Mucosa of stomach (tissue), 1 donor: ENCODE data around the gene MDM2.
"Not testable (repeated sequence)": the region's sequence is repeated elsewhere in the genome, so short reads cannot be mapped to it uniquely, and the experiment has no call there.

ENCODE experiments used
- H3K27me3 ChIP-seq: one replicate; pipeline ENCODE4 v1.7.0; 2013; ENCODE audit warnings: mild to moderate bottlenecking, low read length; ENCODE audit not compliant: control insufficient read depth, insufficient read depth
- H3K36me3 ChIP-seq: one replicate; pipeline ENCODE4 v1.7.0; 2013; ENCODE audit warnings: low read length; ENCODE audit not compliant: control insufficient read depth, insufficient read depth
- H3K4me1 ChIP-seq: one replicate; pipeline ENCODE4 v1.7.0; 2013; ENCODE audit warnings: mild to moderate bottlenecking, low read length; ENCODE audit not compliant: control insufficient read depth, insufficient read depth
- H3K4me3 ChIP-seq: one replicate; pipeline ENCODE4 v1.7.0; 2013; ENCODE audit warnings: low read length
- H3K9ac ChIP-seq: one replicate; pipeline ENCODE4 v1.7.0; 2013; ENCODE audit warnings: mild to moderate bottlenecking, low read length, moderate library complexity
- H3K9me3 ChIP-seq: one replicate; pipeline ENCODE4 v1.7.0; 2013; ENCODE audit warnings: mild to moderate bottlenecking, low read length, moderate library complexity; ENCODE audit not compliant: control insufficient read depth
- donor health status: Pancreatic carcinoma.

MDM2 gene

DNA sequence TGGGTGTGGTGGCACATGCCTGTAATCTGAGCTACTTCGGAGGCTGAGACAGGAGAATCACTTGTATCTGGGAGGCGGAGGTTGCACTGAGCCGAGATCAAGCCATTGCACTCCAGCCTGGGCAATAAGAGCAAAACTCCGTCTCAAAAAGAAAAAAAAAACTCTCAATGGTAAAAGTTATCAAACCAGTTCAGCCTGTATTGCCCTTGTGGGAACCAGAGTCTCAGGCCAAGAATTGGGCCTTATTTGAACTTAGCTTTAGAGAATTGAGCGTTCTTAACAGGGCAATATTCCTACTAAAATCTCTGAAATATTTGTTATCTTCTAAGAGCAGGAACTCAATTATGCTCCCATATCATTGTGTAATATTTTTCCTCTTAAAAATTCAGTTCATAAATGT is 7.7 kb upstream of the MDM2 start:
- Histone ChIP-seq H3K36me3 (no peaks in the 10 kb centered on the region), H3K4me3 (no peak overlapping the region), H3K9ac (no peak overlapping the region), H3K4me1 (no peaks in the 10 kb centered on the region), H3K9me3 (no peaks in the 10 kb centered on the region), H3K27me3 (no peaks in the 10 kb centered on the region)

DNA sequence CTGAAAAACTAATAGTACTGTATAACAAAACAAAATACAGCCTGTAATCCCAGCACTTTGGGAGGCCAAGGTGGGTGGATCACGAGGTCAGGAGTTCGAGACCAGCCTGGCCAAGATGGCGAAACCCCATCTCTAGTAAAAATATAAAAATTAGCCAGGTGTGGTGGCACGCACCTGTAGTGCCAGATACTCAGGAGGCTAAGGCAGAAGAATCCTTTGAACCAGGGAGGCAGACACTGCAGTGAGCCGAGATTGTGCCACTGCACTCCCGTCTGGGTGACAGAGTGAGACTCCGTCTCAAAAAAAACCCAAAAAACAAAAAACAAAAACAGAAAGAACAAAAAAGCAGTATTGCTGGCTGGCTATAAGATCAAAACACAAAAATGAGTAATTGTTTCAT is 6.9 kb upstream of the MDM2 start:
- not testable (repeated sequence) for H3K9ac ChIP-seq, H3K9me3 ChIP-seq, H3K4me1 ChIP-seq

DNA sequence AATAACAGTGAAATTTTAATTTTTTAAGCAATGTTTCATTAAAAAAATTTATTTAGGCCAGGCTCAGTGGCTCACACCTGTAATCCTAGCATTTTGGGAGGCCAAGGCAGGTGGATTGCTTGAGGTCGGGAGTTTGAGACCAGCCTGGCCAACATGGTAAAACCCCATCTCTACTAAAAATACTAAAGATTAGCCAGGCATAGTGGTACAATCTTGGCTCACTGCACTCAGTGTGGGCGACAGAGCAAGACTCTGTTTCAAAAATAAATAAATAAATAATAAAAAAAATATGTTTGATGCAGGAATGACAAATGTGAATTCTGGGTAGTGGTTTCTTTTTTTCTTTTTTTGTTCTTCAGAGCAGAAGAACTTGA is 5.6 kb upstream of the MDM2 start:
- H3K4me3 ChIP-seq, H3K9me3 ChIP-seq, H3K9ac ChIP-seq, H3K4me1 ChIP-seq, H3K36me3 ChIP-seq, H3K27me3 ChIP-seq: not testable (repeated sequence)

More for the DNA sequence above, 6.9 kb upstream of the MDM2 start:
- H3K27me3 ChIP-seq, H3K4me3 ChIP-seq, H3K36me3 ChIP-seq: not testable (repeated sequence)

DNA sequence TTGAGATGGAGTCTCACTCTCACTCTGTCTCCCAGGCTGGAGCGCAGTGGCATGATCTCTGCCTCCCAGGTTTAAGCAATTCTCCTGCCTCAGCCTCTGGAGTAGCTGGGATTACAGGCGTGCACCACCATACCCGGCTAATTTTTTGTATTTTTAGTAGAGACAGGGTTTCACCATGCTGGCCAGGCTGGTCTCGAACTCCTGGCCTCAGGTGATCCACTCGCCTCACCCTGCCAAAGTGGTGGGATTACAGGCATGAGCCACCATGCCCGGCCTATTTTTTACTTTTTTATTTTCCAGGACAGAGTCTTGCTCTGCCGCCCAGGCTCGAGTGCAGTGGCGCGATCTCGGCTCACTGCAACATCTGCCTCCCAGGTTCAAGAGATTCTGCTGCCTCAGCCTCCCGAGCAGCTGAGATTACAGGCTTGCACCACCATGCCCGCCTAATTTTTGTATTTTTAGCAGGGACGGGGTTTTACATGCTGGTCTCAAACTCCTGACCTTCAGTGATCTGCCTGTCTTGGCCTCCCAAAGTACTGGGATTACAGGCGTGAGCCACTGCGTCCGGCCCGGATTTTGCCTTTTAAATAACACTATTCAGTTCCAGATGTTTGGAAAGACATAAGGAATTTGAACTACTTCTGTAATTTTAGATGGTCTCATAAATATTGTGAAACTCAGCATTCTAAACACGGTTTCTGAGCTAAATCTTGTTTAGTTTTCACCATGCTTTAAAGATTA is 4.9 kb upstream of the MDM2 start:
- not testable (repeated sequence) for H3K4me3 ChIP-seq, H3K9me3 ChIP-seq, H3K36me3 ChIP-seq, H3K9ac ChIP-seq, H3K27me3 ChIP-seq, H3K4me1 ChIP-seq

DNA sequence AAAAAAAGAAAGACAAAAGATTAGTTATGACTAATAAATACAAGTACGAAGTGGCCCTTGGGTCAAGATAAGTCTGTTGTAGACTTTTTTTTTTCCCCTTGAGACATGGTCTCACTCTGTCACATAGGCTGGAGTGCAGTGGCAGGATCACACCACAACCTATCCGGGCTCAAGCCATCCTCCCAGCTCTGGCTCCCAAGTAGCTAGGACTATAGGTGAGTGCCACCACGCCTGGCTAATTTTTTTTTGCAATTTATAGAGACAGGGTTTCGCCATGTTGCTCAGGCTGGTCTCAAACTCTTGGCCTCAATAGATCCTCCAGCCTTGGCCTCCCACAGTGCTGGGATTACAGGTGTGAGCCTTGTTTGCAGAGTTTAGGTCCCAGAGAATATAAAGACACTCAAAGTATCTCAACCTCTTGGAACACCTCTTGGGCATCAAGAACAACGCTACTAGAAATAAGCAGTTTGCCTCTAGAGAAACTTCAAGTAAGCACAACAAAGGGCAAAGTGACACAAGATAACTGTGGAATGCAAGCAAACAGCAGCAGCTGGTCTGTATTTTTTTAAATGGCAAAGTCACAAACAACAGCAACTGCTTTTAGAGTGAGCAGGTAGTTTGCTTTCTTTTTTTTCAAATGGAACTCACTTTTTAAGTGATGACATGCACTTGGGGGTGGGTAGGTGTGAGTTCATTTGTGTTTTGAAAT is 3.9 kb upstream of the MDM2 start:
- H3K4me1 ChIP-seq: peaks cover 6% of the 10 kb centered on the region
- H3K4me3 ChIP-seq: no peak overlapping the region
- no peaks in the 10 kb centered on the region for H3K27me3 ChIP-seq
- no peaks in the 10 kb centered on the region for H3K36me3 ChIP-seq
- H3K9me3 ChIP-seq: no peaks in the 10 kb centered on the region
- no peak overlapping the region for H3K9ac ChIP-seq

DNA sequence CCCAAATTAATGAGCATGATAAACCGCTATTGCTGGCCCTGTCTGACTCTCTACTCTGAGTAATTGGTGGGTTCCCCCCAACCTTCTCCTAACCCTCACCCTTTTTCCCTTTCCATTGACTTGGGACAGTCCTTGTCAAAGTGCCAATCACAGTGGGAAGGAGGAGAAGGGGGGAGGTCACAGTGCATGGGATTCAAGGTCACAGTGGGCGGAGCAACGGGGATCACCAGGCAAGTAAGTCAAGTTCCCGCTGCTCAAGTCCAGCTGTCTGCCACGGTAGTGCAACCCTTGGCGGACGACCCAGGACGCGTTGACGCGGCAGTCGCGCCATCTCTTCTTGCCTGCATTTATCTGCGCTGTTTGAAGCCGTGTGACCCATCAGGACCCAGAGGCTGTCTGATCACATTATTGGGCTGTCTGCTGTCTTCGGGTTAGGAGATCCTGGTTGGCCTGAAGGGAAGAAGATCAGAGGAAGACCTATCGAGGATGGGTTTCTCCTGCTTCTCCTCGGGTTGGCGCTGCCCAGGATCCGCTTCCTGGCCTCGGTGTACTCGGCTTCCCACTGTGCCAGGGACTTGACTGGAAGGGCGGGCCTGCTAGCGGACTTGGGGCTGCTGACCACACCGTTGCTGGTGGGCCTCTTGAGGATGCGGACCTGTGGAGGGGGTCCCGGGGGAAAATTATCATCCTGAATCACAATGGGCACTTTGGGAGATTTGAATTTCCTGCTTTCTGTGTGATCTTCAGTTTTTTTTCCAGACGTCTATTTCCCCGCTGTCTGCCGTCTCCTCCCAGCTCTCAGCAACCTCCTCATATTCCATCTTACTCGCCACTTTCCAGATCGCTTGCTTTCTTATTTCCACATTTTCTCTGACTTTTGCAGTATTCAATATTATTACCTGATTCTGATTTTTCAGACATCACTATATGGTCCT is 3.1 kb upstream of the MDM2 start:
- H3K9ac ChIP-seq: no peak overlapping the region
- no peaks in the 10 kb centered on the region for H3K9me3 ChIP-seq
- H3K27me3 ChIP-seq: no peaks in the 10 kb centered on the region
- no peak overlapping the region for H3K4me3 ChIP-seq
- H3K36me3 ChIP-seq: no peaks in the 10 kb centered on the region
- peaks cover 6% of the 10 kb centered on the region for H3K4me1 ChIP-seq

DNA sequence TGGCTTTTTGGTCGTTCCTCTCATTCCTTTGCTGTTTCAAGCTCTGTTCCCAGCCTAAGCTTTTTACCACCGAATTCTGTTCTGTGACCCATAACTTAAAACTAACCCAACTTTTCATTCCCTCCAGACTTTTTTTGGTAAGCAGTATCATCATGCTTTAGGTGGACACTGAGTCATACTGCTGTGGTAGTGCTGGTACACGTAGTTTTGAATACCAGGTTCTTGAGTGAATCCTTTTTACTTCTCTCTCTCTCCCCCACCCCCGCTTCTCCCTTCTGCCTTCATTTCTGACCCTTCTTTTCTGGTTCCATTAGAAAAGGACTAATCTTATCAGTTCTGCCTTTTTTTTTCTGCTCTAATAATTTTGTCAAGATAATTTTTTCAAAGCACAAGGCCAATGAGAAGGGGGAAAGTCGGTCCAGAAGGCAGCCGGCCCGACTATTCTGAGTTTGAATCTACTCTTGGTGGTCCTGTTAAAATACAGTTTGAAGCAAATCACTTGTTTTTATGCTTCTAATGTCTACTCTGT is 2.3 kb upstream of the MDM2 start:
- peaks cover 6% of the 10 kb centered on the region for H3K4me1 ChIP-seq
- no peak overlapping the region for H3K9ac ChIP-seq
- H3K4me3 ChIP-seq: no peak overlapping the region
- no peaks in the 10 kb centered on the region for H3K36me3 ChIP-seq
- no peaks in the 10 kb centered on the region for H3K9me3 ChIP-seq
- H3K27me3 ChIP-seq: no peaks in the 10 kb centered on the region

DNA sequence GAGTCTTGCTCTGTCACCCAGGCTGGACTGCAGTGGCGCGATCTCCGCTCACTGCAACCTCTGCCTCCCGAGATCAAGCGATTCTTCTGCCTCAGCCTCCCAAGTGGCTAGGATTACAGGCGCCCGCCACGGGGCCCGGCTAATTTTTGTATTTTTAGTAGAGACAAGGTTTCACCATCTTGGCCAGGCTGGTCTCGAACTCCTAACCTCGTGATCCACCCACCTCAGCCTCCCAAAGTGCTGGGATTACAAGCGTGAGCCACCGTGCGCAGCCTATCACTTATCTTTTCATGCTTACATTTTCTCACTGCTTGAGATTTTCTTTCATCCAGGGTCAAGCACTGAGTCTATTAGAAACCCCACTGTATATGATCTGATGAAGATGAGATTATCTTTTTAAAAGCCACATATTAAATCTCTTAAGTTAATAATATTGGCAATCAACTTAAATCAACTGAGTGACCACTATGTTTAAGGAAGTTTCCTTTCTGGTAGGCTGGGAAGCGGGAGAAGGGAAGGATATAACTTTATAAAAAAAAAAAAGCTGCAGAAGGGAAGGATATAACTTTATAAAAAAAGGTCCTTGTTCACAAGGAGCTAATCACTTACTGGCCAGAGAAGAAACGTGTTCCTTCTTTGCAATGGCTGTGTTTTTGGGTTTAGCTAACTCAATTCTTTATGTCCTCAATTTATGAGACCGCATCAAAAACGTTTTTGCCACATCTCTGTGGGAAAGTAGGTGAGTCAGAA is 1.3 kb upstream of the MDM2 start:
- Histone ChIP-seq H3K27me3 (no peaks in the 10 kb centered on the region), H3K4me3 (no peak overlapping the region), H3K9ac (no peak overlapping the region), H3K9me3 (no peaks in the 10 kb centered on the region), H3K36me3 (no peaks in the 10 kb centered on the region), H3K4me1 (peaks cover 12% of the 10 kb centered on the region)

DNA sequence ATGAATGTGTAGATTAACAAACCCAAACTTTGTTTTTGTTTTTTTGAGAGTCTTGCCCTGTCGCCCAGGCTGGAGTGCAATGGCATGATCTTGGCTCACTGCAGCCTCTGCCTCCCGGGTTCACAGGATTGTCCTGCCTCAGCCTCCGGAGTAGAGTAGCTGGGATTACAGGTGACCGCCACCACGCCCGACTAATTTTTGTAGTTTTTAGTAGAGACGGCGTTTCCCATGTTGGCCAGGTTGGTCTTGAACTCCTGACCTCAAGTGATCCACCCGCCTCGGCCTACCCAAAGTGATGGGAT is 752 bp upstream of the MDM2 start:
- H3K9me3 ChIP-seq, H3K36me3 ChIP-seq, H3K27me3 ChIP-seq: not testable (repeated sequence)
- peak overlapping the region; percentile 74 for H3K4me3 ChIP-seq
- H3K9ac ChIP-seq: peak overlapping the region; percentile 96
- H3K4me1 ChIP-seq: peaks cover 14% of the 10 kb centered on the region

DNA sequence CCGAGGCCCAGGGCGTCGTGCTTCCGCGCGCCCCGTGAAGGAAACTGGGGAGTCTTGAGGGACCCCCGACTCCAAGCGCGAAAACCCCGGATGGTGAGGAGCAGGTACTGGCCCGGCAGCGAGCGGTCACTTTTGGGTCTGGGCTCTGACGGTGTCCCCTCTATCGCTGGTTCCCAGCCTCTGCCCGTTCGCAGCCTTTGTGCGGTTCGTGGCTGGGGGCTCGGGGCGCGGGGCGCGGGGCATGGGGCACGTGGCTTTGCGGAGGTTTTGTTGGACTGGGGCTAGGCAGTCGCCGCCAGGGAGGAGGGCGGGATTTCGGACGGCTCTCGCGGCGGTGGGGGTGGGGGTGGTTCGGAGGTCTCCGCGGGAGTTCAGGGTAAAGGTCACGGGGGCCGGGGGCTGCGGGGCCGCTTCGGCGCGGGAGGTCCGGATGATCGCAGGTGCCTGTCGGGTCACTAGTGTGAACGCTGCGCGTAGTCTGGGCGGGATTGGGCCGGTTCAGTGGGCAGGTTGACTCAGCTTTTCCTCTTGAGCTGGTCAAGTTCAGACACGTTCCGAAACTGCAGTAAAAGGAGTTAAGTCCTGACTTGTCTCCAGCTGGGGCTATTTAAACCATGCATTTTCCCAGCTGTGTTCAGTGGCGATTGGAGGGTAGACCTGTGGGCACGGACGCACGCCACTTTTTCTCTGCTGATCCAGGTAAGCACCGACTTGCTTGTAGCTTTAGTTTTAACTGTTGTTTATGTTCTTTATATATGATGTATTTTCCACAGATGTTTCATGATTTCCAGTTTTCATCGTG is 612 bp downstream of the MDM2 start:
- Histone ChIP-seq H3K36me3 (no peaks in the 10 kb centered on the region), H3K4me1 (peaks cover 14% of the 10 kb centered on the region), H3K4me3 (peak overlapping the region; percentile 83), H3K9ac (peak overlapping the region; percentile 96), H3K27me3 (no peaks in the 10 kb centered on the region), H3K9me3 (no peaks in the 10 kb centered on the region)
